HS-5 (cell line): ENCODE measurements around the gene TUBA1A.
"Not testable (repeated sequence)": the region's sequence is repeated elsewhere in the genome, so short reads cannot be mapped to it uniquely, and the experiment has no call there.

ENCODE experiments used
- DNase-seq: peaks from one replicate; pipeline ENCODE4 v3.0.0-alpha.2; 2012; ENCODE audit warnings: low read depth

TUBA1A gene

DNA sequence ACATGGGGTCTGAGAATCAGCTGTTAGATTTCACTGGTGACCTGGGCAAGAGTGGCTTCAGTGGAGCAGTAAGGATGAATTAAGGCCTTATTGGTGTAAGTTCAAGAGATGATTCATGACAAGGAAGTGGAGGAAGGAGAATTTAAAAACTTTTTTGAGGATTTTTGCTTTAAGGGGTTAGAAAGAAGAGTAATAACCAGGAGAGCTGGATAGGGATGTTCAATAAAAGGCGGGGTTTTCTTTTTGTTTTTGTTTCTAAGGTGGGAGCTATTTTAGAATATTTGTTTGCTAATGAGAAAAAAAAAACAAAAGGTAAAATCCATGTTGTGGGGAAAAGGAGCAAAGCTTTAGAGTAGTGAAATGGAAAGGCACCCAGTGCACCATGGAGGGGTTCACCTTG lies 42.5 kb downstream of the TUBA1A start:
- DNase-seq = no peak

DNA sequence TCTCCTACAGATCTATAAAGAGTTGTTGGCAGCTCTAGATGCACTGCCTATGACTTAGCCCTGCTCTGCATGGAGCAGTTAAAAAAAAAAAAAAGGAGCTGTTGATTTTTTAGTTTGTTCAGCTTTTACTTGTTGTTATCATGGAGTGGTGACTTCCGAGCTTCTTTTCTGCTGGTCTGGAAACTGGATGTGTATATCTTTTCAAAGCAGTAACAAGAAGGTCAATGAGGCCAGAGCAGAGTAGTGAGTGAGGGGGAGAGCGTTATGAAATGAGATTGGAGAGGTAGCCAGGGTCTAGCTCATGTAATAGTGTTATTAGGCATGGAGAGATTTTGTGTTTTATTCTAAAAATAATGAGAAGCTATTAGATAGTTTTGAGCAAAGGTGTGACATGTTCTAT lies 44.5 kb downstream of the TUBA1A start:
- DNase-seq = no peak

DNA sequence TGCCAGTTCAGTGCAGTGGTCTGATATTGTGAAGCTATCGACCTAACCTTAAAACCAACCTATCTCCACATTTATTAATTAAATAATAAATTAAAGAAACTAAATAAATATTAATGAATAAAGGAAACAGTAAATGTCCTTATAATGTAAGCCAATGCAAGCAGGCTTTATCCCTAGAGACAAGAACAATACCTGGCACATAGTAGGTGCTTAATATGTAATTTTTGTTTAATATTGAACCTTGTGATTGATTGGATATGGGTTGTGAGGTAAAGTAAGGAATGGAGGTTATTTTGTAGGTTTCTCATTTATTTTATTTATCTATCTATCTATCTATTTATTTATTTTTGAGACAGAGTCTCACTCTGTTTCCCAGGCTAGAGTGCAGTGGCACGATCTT lies 49.9 kb downstream of the TUBA1A start:
- no peak for DNase-seq

DNA sequence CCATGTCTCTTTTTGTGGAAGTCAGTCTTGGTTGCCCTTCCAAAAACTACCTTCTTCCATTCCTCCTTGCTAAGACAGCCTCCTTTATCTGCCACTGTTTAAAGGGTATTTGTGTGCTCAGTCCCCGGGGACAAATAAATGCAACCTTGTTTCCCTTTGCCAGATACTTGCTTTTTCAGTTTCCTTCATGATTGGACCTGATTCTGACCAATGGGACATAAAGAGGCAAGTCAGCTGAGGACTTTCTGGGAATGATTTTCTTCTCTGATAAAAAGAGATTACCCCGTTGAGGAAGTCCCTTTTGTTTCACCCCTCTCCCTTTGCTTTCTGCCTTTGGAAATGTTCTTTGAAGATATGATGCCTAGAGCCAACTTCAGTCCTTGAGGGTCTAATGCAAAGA lies 50.3 kb downstream of the TUBA1A start:
- no peak for DNase-seq

DNA sequence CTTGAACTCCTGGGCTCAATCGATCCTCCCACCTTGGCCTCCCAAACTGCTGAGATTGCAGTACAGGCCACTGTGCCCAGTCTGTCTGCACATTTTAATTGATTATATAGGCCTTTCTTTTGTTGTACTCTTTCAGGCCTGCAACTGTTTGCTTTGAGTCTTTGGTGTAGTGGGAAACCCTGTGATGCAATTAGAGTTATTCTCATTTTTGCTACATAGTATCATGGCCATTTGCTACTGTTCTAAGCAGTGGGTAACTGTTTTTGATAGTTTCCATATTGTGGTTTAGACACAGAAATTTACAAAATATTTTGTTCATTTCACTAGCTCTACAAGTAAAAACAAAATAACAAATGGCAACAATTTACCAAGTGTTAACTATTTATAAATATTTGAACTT lies 51.4 kb downstream of the TUBA1A start:
- DNase-seq = no peak

DNA sequence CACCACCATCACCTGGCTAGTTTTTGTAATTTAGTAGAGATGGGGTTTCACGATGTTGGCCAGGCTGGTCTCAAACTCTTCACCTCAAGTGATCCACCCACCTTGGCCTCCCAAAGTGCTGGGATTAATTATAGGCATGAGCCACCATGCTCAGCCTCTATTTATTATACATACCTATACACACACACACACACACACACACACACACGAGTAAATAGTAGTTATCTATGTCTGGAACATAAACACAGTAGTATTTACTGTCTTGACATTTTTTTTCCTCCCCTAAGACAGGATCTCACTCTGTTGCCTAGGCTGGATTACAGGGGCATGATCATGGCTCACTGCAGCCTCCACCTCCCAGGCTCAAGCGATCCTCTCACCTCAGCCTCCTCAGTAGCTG lies 51.9 kb downstream of the TUBA1A start:
- not testable (repeated sequence) for DNase-seq
